ENCODE results near the gene C22orf23.
A peak's percentile ranks its signal among the peaks of the same experiment; 100 is the strongest.
"Not testable (repeated sequence)": the region's sequence is repeated elsewhere in the genome, so short reads cannot be mapped to it uniquely, and the experiment has no call there.

C22orf23 gene

DNA sequence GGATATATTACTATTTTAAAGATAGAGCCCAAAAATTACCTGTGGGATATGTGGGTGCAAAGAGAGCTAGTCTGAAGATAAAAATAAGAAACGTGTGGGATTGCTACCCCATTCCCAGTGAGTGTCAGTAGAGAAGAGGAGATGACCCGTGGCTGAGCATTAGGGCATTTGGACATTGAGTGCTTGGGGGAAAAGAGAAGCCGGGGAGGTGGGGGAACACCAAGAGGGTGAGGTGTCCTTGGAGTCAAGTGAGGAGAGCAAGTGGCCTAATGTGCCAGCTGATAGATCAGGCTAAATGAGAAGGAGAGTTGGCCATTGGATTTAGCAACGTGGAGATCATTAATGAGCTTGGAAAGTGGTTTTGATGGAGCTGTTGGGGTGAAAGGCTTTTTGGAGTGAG, 1.3 kb upstream of the C22orf23 start:
- Histone ChIP-seq H3K4me1 (ENCODE audit: low read depth, poor library complexity, severe bottlenecking) (peaks cover 12% of the 10 kb centered on the region), H3K9ac (peak overlapping the region; percentile 72; the same call in 1 of the 2 replicates), H3K4me2 (peak overlapping the region; percentile 95), H3K79me2 (ENCODE audit: insufficient read depth, low read depth) (peaks cover 21% of the 10 kb centered on the region), H2AFZ (ENCODE audit: low read depth) (no peak overlapping the region), H3K27me3 (ENCODE audit: insufficient read depth, low read depth) (no peaks in the 10 kb centered on the region; the same call in 1 of the 2 replicates), H4K20me1 (ENCODE audit: insufficient read depth) (no peaks in the 10 kb centered on the region), H3K4me3 (IDR thresholded peaks at IDR 0.05; ENCODE audit: insufficient read depth, low read depth, low read length) (no peak overlapping the region), H3K36me3 (ENCODE audit: insufficient read depth) (no peaks in the 10 kb centered on the region; the same call in 1 of the 2 replicates), H3K27ac (no peak overlapping the region)
- TF ChIP-seq, protein P1, sequence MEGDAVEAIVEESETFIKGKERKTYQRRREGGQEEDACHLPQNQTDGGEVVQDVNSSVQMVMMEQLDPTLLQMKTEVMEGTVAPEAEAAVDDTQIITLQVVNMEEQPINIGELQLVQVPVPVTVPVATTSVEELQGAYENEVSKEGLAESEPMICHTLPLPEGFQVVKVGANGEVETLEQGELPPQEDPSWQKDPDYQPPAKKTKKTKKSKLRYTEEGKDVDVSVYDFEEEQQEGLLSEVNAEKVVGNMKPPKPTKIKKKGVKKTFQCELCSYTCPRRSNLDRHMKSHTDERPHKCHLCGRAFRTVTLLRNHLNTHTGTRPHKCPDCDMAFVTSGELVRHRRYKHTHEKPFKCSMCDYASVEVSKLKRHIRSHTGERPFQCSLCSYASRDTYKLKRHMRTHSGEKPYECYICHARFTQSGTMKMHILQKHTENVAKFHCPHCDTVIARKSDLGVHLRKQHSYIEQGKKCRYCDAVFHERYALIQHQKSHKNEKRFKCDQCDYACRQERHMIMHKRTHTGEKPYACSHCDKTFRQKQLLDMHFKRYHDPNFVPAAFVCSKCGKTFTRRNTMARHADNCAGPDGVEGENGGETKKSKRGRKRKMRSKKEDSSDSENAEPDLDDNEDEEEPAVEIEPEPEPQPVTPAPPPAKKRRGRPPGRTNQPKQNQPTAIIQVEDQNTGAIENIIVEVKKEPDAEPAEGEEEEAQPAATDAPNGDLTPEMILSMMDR (conservative IDR thresholded peaks at IDR 0.05; ENCODE audit: low read depth, low read length): no peak

DNA sequence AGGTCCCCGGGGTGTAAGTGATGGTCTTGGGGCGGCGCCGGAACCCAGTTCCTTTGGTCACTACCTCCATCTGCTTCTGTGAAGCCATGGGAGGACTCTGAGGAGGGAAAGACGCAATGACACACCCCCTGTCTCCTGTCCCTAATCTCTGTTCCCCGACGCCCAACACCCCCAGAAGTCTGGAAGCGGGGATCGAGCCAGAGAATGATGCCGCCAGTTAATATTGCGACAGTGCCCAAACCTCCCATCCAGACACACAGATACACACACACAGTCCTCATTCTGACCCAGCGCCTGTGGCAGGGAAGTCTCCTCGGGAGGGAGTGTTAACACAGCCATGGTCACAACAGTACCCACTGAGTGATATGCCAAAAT, 352 bp downstream of the C22orf23 start:
- Histone ChIP-seq H3K4me2 (peak overlapping the region; percentile 95), H3K27ac (no peak overlapping the region), H2AFZ (ENCODE audit: low read depth) (peak overlapping the region; percentile 87), H3K4me1 (ENCODE audit: low read depth, poor library complexity, severe bottlenecking) (peaks cover 12% of the 10 kb centered on the region), H3K27me3 (ENCODE audit: insufficient read depth, low read depth) (no peaks in the 10 kb centered on the region; the same call in 1 of the 2 replicates), H3K36me3 (ENCODE audit: insufficient read depth) (no peaks in the 10 kb centered on the region; the same call in 1 of the 2 replicates), H3K4me3 (IDR thresholded peaks at IDR 0.05; ENCODE audit: insufficient read depth, low read depth, low read length) (no peak overlapping the region), H3K79me2 (ENCODE audit: insufficient read depth, low read depth) (peaks cover 21% of the 10 kb centered on the region), H3K9ac (no peak overlapping the region), H4K20me1 (ENCODE audit: insufficient read depth) (no peaks in the 10 kb centered on the region)
- TF ChIP-seq, protein P1 (conservative IDR thresholded peaks at IDR 0.05; ENCODE audit: low read depth, low read length): no peak

DNA sequence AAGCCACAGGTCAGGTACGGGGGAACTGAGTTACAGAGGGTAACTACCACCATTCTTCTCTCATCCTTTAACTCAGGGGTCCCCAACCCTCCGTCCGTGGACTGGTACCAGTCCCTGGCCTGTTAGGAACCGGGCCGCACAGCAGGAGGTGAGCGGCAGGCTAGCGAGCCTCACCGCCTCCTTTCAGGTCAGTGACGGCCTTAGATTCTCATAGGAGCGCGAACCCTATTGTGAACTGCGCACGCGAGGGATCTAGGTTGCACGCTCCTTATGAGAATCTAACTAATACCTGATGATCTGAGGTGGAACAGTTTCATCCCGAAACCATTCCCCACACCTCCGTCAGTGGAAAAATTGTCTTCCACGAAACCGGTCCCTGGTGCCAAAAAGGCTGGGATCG, 772 bp downstream of the C22orf23 start:
- not testable (repeated sequence) for H3K36me3 ChIP-seq (ENCODE audit: insufficient read depth); H3K4me3 ChIP-seq (IDR thresholded peaks at IDR 0.05; ENCODE audit: insufficient read depth, low read depth, low read length); H3K27ac ChIP-seq; H3K27me3 ChIP-seq (ENCODE audit: insufficient read depth, low read depth); H4K20me1 ChIP-seq (ENCODE audit: insufficient read depth); H3K9ac ChIP-seq
- Histone ChIP-seq H3K79me2 (ENCODE audit: insufficient read depth, low read depth) (peaks cover 21% of the 10 kb centered on the region), H2AFZ (ENCODE audit: low read depth) (peak overlapping the region; percentile 87; the same call in 1 of the 2 replicates), H3K4me2 (peak overlapping the region; percentile 95), H3K4me1 (ENCODE audit: low read depth, poor library complexity, severe bottlenecking) (peaks cover 12% of the 10 kb centered on the region)

DNA sequence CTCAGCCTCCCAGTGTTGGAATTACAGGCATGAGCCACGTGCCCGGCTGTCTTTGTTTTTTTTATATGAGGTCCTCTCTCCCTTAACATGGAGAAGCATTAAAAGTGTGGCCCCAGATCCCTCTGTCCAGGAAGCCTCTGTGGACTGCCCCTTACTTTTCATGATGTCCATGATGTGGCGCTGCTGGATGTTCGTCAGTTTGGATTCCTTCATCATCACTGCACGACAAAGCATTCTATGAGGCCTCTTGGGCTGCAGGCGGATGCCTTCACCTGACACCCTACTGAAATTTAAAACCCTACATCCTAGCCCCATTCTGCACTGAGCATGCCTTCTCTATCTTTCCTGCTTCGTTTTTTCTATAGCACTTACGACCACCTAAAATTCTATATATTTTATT, 2.1 kb downstream of the C22orf23 start:
- H3K27ac ChIP-seq: no peak overlapping the region
- no peak overlapping the region for H3K4me2 ChIP-seq
- H3K36me3 ChIP-seq (ENCODE audit: insufficient read depth): no peaks in the 10 kb centered on the region; the same call in 1 of the 2 replicates
- no peaks in the 10 kb centered on the region for H4K20me1 ChIP-seq (ENCODE audit: insufficient read depth)
- no peaks in the 10 kb centered on the region; the same call in 1 of the 2 replicates for H3K27me3 ChIP-seq (ENCODE audit: insufficient read depth, low read depth)
- H3K4me1 ChIP-seq (ENCODE audit: low read depth, poor library complexity, severe bottlenecking): peaks cover 12% of the 10 kb centered on the region
- TF ChIP-seq, protein P1 (conservative IDR thresholded peaks at IDR 0.05; ENCODE audit: low read depth, low read length): no peak
- no peak overlapping the region for H3K4me3 ChIP-seq (IDR thresholded peaks at IDR 0.05; ENCODE audit: insufficient read depth, low read depth, low read length)
- H2AFZ ChIP-seq (ENCODE audit: low read depth): no peak overlapping the region
- no peak overlapping the region for H3K9ac ChIP-seq
- H3K79me2 ChIP-seq (ENCODE audit: insufficient read depth, low read depth): peaks cover 21% of the 10 kb centered on the region

DNA sequence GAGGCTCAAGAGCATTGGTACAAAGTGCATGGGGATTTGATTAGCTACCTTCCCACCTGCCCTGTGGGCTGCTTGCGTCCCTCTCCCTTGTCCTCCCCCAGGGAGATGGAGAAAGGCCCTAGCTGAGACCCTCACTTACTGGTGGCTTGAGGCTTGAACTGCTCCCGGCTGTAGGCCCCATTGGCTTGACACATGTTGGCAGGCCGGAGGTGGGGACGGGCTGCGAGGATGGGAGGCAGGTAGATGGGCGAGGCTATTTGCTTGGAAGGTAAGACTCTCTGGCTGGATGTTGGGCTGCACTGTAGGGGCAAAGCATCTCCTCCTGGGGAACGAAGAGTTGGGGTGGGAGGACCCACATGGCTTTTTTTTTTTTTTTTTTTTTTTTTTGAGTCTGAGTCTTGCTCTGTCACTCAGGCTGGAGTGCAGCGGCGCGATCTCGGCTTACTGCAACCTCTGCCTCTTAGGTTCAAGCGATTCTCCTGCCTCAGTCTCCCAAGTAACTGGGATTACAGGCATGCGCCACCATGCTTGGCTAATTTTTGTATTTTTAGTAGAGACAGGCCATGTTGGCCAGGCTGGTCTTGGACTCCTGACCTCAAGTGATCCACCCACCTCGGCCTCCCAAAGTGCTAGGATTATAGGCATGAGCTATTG, 6.1 kb downstream of the C22orf23 start:
- H4K20me1 ChIP-seq (ENCODE audit: insufficient read depth); H2AFZ ChIP-seq (ENCODE audit: low read depth); H3K9ac ChIP-seq; H3K4me3 ChIP-seq (IDR thresholded peaks at IDR 0.05; ENCODE audit: insufficient read depth, low read depth, low read length); H3K27me3 ChIP-seq (ENCODE audit: insufficient read depth, low read depth); H3K79me2 ChIP-seq (ENCODE audit: insufficient read depth, low read depth); H3K36me3 ChIP-seq (ENCODE audit: insufficient read depth); H3K4me1 ChIP-seq (ENCODE audit: low read depth, poor library complexity, severe bottlenecking); H3K4me2 ChIP-seq; H3K27ac ChIP-seq: not testable (repeated sequence)

DNA sequence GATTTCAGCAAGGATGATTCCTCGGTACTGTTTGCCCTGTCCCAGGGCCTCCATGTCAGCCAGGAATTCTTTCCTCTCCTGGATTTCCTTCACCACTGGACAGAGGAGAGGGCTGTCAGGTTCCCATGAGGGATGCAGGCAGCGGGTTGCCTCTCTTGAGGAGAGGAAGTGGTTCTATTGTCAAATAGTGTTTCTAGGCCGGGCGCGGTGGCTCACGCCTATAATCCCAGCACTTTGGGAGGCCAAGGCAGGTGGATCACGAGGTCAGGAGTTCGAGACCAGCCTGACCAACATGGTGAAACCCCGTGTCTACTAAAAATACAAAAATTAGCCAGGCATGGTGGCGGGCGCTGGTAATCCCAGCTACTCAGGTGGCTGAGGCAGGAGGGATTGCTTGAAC, 9.0 kb downstream of the C22orf23 start:
- H4K20me1 ChIP-seq (ENCODE audit: insufficient read depth); H3K4me1 ChIP-seq (ENCODE audit: low read depth, poor library complexity, severe bottlenecking); H3K27ac ChIP-seq: not testable (repeated sequence)

More for the DNA sequence above, 9.0 kb downstream of the C22orf23 start:
- H3K79me2 ChIP-seq (ENCODE audit: insufficient read depth, low read depth); H3K36me3 ChIP-seq (ENCODE audit: insufficient read depth); H3K4me2 ChIP-seq; H3K4me3 ChIP-seq (IDR thresholded peaks at IDR 0.05; ENCODE audit: insufficient read depth, low read depth, low read length); H3K27me3 ChIP-seq (ENCODE audit: insufficient read depth, low read depth); H3K9ac ChIP-seq; H2AFZ ChIP-seq (ENCODE audit: low read depth): not testable (repeated sequence)
